ENCODE results near the gene WSB1. TPM values are rescaled to one million over a fixed set of nuclear protein-coding genes. Genes with fewer than 3 reads are reported as not detected.

The WSB1 gene
- total RNA-seq, 1 experiment from 2014 or later = 157 TPM

- H3K4me1 Mint-ChIP-seq (ENCODE audit: low read depth, unreplicated experiment) = peaks cover 26% of the 10 kb centered on the region
- H3K9me3 Mint-ChIP-seq (ENCODE audit: unreplicated experiment) = no peaks in the 10 kb centered on the region
- H3K27me3 Mint-ChIP-seq (ENCODE audit: insufficient read depth, unreplicated experiment) = no peaks in the 10 kb centered on the region
- DNase-seq = no peak
- CTCF ChIA-PET = interaction anchor here (1.0 kb wide), 1 partner anchor 33 kb away, joined by 3 read pairs; no protein-coding TSS in a partner anchor
- H3K4me3 ChIP-seq (ENCODE audit: low read depth, low read length) = no peak overlapping the region
- no peak overlapping the region for H3K27ac Mint-ChIP-seq (ENCODE audit: unreplicated experiment)
- H3K4me1 ChIP-seq = peaks cover 15% of the 10 kb centered on the region
- H3K36me3 Mint-ChIP-seq (ENCODE audit: insufficient read depth, unreplicated experiment) = peaks cover 41% of the 10 kb centered on the region
- intact Hi-C loops (cut with micrococcal nuclease; ENCODE audit: unreplicated experiment) = no loop called here
- TF ChIP-seq, protein P1, sequence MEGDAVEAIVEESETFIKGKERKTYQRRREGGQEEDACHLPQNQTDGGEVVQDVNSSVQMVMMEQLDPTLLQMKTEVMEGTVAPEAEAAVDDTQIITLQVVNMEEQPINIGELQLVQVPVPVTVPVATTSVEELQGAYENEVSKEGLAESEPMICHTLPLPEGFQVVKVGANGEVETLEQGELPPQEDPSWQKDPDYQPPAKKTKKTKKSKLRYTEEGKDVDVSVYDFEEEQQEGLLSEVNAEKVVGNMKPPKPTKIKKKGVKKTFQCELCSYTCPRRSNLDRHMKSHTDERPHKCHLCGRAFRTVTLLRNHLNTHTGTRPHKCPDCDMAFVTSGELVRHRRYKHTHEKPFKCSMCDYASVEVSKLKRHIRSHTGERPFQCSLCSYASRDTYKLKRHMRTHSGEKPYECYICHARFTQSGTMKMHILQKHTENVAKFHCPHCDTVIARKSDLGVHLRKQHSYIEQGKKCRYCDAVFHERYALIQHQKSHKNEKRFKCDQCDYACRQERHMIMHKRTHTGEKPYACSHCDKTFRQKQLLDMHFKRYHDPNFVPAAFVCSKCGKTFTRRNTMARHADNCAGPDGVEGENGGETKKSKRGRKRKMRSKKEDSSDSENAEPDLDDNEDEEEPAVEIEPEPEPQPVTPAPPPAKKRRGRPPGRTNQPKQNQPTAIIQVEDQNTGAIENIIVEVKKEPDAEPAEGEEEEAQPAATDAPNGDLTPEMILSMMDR (IDR thresholded peaks at IDR 0.05; ENCODE audit: insufficient read depth in 1 of 2, low read depth in 1 of 2, low read length in 1 of 2, severe bottlenecking in 1 of 2, unreplicated experiment in 1 of 2) = no peak
- no TSS peak for BruUV-seq (replicated peaks)
- H3K27me3 ChIP-seq (replicated peaks; ENCODE audit: control insufficient read depth, insufficient read depth, low read length) = no peaks in the 10 kb centered on the region
- H3K4me3 Mint-ChIP-seq (ENCODE audit: unreplicated experiment) = no peak overlapping the region
- POLR2A ChIA-PET = no interaction called here
- no peaks in the 10 kb centered on the region for H3K9me3 ChIP-seq
- H3K36me3 ChIP-seq (ENCODE audit: control insufficient read depth, insufficient read depth, low read length) = peaks cover 1% of the 10 kb centered on the region; the same call in 1 of the 2 replicates
Observed at GRCh38 chr17:27299384-27300049, 5.6 kb downstream of the WSB1 start.

- Mint-ChIP-seq H3K27ac (ENCODE audit: unreplicated experiment) (no peak overlapping the region), H3K9me3 (ENCODE audit: unreplicated experiment) (no peaks in the 10 kb centered on the region), H3K4me3 (ENCODE audit: unreplicated experiment) (no peak overlapping the region), H3K27me3 (ENCODE audit: insufficient read depth, unreplicated experiment) (no peaks in the 10 kb centered on the region), H3K36me3 (ENCODE audit: insufficient read depth, unreplicated experiment) (peaks cover 41% of the 10 kb centered on the region), H3K4me1 (ENCODE audit: low read depth, unreplicated experiment) (peaks cover 6% of the 10 kb centered on the region)
- POLR2A ChIA-PET = interaction anchor here (1.5 kb wide), 1 partner anchor 9 kb away, joined by 17 read pairs; the partner anchor contains the start of gene WSB1
- Histone ChIP-seq H3K4me3 (ENCODE audit: low read depth, low read length) (no peak overlapping the region), H3K4me1 (peaks cover 8% of the 10 kb centered on the region; the same call in 1 of the 2 replicates), H3K27me3 (replicated peaks; ENCODE audit: control insufficient read depth, insufficient read depth, low read length) (no peaks in the 10 kb centered on the region), H3K9me3 (no peaks in the 10 kb centered on the region), H3K36me3 (ENCODE audit: control insufficient read depth, insufficient read depth, low read length) (no peaks in the 10 kb centered on the region; the same call in 1 of the 2 replicates)
- CTCF ChIA-PET = interaction anchor here (0.6 to 1.0 kb wide), 3 partner anchors 9 to 79 kb away, joined by 3 to 4 read pairs (median 3); no protein-coding TSS in a partner anchor
- intact Hi-C loops (cut with micrococcal nuclease; ENCODE audit: unreplicated experiment) = no loop called here
- no peak for DNase-seq
- BruUV-seq (replicated peaks) = no TSS peak
- TF ChIP-seq, protein P1 (IDR thresholded peaks at IDR 0.05; ENCODE audit: insufficient read depth in 1 of 2, low read depth in 1 of 2, low read length in 1 of 2, severe bottlenecking in 1 of 2, unreplicated experiment in 1 of 2) = no peak
Observed at GRCh38 chr17:27303734-27304133, 9.8 kb downstream of the WSB1 start.

- 0 out of 2 replicates have a peak, but pooled peaks cover 4% of the 10 kb centered on the region for H3K4me1 ChIP-seq
- no peak overlapping the region for H3K4me3 ChIP-seq (ENCODE audit: low read depth, low read length)
- BruUV-seq (replicated peaks) = no TSS peak
- H3K27me3 Mint-ChIP-seq (ENCODE audit: insufficient read depth, unreplicated experiment) = no peaks in the 10 kb centered on the region
- peaks cover 63% of the 10 kb centered on the region for H3K36me3 Mint-ChIP-seq (ENCODE audit: insufficient read depth, unreplicated experiment)
- H3K36me3 ChIP-seq (ENCODE audit: control insufficient read depth, insufficient read depth, low read length) = no peaks in the 10 kb centered on the region; the same call in 1 of the 2 replicates
- no peak overlapping the region for H3K27ac Mint-ChIP-seq (ENCODE audit: unreplicated experiment)
- ChIA-PET POLR2A (no interaction called here), CTCF (no interaction called here)
- no peak for DNase-seq
- H3K9me3 ChIP-seq = no peaks in the 10 kb centered on the region
- intact Hi-C loops (cut with micrococcal nuclease; ENCODE audit: unreplicated experiment) = no loop called here
- no peaks in the 10 kb centered on the region for H3K9me3 Mint-ChIP-seq (ENCODE audit: unreplicated experiment)
- TF ChIP-seq, protein P1 (IDR thresholded peaks at IDR 0.05; ENCODE audit: insufficient read depth in 1 of 2, low read depth in 1 of 2, low read length in 1 of 2, severe bottlenecking in 1 of 2, unreplicated experiment in 1 of 2) = no peak
- no peak overlapping the region for H3K4me3 Mint-ChIP-seq (ENCODE audit: unreplicated experiment)
- no peaks in the 10 kb centered on the region for H3K27me3 ChIP-seq (replicated peaks; ENCODE audit: control insufficient read depth, insufficient read depth, low read length)
- H3K4me1 Mint-ChIP-seq (ENCODE audit: low read depth, unreplicated experiment) = no peaks in the 10 kb centered on the region
Observed at GRCh38 chr17:27306276-27306835, 12.4 kb downstream of the WSB1 start.
